ENCODE data around the gene SNED1.

Gene SNED1

DNA sequence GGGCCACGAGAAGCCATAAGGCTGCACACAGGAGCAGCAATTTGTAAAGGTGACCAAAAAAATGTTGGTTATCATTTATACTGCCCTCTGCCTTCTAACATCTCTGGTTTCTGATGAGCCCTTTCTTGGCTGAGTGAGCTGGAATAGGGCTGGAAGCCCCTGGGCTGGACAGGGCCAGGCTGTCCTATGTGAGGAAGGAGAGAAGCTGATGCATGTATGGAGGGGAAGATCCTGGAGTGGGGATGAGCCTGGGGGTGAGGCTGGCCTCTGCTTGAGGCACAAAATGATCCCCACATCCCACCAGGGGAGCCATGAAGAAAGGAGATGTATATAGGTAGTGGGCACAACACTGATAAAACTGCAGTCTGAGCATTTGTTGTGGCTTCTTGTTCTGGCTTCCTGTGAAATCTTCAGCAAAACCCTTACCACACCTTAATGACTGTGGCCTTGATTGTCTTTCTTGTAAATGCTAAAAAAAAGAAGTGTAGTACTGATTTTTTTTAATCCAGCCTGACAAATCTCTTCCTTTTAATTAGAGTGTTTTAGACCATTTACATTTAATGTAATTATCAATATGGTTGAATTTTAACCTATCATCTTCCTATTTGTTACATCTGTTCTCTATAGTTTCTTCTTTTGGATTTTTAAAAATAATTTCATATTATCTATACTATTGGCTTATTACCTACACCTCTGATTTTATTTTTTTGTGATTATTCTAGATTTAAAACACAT is 5.6 kb downstream of the SNED1 start:
- no peak for DNase-seq

DNA sequence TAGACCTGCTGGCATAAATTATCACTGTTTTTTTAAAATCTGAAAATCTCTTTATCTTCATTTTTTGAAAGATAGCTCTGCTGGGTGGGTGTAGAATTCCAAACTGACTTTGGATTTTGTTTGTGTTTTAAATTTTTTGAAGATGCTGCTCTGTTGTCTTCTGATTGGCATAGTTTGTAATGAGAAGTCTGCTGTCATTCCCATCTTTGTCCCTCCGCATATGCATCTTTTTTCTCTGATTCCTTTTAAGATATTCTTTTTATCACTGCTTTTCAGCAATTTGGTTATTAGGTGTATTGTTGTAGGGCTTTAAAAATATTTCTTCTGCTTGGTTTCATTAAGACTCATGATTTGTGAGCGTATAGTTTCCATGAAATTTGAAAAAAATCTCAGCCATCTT is 7.2 kb downstream of the SNED1 start:
- no peak for DNase-seq

DNA sequence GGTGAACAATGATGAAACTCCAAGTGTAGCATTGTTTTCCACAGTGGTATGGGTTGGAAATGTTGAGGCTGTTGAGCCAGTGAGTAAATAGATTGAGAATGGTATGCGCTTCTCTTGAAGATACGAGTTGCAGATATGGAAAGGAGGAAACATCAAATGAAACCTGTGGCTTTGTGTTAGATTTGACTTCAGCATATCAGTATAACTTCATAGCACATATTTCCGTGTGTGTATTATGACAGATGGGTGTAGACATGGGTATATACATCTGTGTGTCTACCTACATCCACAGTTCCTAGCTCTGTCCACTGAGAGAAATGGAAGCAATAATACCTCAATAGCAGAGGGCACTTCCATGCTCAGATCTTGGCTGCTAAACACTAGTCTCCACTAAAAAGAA is 8.0 kb downstream of the SNED1 start:
- DNase-seq = no peak

DNA sequence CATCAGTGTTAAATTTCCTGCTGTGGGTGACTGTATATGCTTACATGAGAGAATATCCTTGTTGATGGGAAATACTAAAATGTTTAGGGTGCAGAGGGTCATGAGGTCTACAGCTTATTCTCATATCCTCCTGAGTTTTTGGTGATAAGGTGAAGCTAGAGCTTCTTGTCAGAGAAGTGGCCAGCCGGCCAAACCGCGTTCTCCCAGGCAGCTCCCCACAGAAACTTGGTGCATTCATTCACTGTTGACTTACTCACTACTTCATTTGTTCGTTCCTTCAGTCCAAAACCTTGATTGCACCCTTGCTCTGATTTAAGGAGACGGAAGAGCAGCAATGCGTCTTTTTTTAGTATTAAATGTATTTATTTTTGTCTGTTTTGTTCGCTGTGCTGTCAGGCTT is 8.7 kb downstream of the SNED1 start:
- no peak for DNase-seq

DNA sequence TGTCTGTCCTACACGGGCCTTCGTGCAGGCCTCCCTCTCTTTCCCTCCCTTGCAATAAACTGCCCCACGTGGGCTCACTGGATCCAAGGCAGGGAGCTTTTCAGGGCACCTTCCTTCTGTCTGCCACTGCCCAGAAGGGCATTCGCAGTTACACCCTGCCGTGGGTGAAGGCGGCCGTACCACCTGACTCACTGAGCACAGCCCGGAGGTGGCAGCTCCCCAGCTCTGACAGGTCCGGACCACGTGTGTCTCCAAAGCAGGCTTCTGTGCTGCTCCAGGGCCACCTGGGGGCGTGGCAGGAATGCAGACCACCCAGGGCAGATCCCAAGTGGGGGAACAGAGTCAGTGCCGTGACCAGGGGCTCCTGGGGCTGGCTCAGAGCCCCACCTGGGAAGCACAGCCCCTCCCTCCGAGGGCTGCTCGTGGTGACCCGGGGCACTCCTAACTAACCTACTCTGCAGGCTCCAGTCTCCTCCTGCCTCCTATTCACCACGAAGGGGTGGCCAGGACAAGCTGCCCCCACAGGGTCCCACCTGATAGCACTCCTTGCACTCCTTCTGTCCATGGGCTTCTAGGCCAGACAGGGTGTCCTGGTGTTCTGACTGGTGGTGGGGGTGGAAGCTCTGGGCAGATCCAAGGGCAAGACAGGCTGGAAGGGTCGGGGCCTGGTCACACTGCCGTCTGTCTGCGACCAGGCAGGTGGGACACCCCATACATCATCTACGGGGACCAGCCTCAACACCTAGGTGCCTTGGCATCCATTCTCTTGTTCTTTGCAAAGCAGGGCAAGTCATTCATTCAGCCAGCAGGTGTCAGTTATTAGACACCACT is 9.7 kb downstream of the SNED1 start:
- DNase-seq = no peak

DNA sequence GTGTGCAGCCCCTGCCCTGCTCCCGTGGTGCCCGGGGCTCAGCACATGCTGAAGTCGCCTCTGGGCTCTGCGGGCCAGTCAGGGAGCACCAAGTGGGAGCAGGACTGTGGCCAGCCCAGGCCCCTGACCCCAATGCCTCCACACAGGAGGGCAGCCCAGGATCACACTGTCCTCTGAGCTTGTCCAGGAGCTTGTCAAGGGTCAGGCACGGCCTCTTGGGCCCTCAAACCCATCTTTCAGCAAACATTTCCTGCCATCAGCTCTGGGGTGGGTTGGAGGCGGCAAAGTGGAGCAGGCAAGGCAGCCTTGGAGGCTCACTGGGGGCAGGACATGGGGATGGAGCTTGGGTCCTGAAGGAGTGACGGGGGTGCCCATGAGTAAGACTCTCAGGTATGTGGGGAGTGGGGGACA is 10.3 kb downstream of the SNED1 start:
- DNase-seq = no peak

DNA sequence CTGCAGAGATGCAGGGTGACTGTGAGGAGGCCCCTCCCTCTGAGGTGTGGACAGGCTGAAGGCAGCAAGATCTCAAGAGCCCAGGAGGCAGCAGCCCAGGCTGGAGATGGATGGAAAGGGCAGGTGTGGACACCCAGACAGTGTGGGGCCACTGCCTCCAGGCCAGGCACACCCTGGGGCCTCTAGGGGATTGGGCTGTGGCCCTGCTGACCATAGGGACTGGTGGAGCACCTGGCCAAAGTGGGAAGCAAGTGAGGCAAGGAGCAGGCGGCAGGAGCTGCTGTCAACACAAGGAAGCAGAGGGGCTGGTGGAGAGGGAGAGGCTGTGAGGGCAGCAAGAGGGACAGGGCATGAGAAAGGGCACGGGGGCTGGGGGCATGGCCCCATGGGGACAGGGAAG is 10.8 kb downstream of the SNED1 start:
- no peak for DNase-seq

DNA sequence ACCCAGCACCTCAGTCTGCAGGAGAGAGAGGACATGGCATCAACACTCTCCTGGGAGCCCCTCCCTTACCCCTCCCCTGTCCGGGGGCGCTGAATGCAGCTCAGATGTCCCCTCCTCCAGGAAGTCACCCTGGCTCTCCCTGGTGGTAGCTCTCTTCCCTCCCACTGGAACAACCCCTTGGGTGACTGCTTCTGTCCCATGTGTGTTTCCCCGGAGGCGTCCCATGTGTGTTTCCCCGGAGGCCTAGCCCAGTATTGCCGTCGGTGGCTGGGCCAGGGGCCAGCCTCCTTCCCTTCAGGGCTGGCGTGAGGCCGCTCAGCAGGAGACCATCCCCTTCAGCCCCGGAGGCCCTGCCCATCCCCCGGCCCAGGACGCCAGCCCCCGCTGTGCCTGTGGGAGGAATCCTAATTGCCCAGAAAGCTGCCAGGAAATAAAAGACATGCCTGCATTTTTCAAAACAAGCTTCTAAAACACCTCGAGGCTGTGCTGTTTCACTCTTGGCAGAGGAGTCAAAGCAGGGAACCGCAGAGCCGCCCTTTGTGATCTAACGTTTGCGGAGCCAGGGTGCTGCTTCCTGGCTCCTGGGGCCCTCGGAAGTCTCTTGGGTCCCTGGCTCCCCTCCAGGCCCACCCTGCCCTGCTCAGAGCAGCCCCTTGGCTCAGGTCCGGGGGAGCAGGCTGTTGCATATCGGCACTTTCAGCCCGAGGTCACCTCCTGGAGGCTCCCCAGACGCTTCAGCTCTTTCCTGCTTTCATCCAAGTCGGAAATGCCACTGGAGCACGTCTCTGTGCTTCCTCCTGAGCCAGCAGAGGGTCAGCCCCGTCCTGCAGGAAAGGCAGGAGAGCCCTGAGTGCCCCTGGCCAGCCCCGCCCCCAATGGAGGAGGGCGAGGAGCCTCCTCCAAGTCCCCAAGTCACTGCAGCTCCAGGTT is 11.4 kb downstream of the SNED1 start:
- peak in 18 of 58 donors; percentile 27 to 71 (median 46) for DNase-seq

DNA sequence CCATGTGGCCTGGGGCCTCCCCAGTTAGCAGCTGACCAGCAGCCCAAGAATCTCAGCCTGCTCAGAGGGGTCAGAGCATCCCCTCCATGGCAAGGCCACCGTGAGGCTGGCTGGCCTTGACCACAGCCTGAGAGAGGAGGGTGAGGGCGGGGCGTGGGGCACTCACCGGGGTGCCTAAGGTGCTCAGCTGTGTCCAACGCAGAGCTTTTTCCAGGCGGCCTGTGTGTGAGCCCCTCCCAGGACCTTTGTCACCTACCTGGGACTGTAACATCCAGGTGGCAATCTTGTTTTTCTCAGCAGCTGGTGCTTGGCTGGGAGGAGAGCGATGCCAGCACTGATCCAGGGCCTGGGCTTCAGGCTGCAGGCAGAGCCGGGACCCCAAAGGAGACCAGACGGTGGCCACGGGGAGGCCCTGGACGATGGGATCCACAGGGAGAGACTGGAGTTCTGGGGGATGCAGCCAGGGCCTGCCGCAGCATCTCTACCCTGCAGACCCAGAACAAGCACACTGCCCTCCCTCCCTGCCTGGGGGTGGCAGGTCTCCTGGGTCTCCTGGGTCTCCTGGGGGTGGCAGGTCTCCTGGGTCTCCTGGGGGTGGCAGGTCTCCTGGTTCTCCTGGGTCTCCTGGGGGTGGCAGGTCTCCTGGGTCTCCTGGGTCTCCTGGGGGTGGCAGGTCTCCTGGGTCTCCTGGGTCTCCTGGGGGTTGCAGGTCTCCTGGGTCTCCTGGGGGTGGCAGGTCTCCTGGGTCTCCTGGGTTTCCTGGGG is 12.3 kb downstream of the SNED1 start:
- DNase-seq = no peak

DNA sequence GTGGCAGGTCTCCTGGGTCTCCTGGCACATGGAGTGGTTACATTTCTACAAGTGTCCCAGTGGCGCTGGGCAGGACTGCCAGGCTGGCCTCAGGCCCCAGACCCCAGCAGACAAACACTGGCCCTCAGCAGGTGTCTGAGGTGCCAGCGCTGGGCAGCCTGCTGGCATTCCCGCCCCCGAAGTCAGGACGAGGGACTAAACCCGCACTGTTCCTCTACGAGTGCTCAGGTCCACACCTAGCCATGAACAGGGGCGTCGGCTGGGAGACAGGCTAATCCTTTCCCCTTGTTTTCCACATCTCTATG is 12.8 kb downstream of the SNED1 start:
- DNase-seq = no peak

DNA sequence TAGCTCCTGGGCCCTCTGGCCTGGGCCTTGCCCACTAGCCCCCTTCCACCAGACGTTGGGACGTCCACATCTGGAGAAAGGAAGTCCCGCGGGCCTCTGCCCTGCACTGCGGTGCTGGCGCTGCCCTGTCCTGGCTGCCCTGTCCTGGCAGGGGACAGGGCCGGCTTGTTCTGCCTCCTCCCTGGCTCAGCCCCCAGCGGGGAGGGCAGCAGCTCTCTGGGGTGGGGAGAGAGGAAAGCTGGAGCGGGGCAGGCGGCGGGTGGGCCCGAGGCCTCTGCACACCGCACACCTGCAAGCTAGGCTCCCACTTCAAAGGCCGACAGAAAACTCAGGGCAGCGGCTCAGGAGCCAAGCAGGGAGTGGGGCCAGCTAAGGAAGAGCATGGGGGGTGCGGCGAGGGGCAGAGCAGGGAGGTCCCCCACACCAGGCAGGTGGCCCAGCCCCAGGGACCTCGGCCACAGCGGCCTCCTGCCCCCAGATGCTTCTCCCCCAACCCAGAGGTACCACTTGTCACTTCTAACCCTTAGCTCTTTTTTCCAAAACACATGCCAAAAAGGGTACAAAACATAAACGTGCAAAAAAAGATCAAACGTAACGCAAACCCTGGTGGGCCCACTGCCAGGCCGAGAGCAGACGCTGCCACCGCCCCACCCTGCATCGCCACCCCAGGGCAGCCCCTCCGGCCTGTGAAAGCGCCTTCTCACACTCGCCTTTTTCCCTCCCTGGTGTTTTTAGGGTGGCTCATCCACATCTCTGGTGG is 13.5 kb downstream of the SNED1 start:
- peak in 1 of 58 donors; percentile 19 for DNase-seq

DNA sequence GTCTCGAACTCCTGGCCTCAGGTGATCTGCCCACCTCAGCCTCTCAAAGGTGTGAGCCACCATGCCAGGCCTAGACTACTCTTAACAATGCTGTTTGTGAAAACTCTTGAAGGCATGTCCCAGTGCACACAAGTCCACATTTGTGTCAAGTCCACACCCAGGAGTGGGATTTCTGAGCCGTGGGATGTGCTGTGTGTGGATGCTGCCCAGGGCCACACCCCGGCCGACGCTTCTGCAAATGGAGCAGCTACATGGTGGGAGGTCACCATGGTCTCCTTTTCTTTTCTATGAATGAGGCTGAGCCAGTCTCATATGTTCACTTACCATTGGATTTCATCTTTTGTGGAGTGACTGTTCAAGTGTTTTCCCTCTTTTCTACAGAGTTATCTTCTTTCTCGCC is 15.8 kb downstream of the SNED1 start:
- DNase-seq = no peak

DNA sequence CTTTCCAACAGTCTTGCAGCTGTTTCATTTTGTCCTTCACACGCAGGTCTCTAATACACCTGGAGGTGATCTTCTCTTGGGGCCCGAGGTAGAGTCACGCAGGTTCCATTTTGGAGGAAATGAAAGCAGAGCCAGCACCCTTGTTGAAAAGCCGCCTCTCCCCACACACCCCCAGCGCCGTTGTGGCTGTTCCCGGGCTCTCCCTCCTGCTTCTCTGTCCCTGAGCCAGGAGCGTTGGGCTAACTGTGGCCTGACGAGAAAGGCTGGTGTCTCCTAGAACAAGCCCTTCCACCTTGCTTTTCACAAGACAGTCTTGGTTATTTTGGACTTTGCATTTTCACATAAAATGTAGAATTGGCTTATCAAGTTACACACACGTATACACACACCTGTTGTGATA is 16.3 kb downstream of the SNED1 start:
- DNase-seq = no peak

DNA sequence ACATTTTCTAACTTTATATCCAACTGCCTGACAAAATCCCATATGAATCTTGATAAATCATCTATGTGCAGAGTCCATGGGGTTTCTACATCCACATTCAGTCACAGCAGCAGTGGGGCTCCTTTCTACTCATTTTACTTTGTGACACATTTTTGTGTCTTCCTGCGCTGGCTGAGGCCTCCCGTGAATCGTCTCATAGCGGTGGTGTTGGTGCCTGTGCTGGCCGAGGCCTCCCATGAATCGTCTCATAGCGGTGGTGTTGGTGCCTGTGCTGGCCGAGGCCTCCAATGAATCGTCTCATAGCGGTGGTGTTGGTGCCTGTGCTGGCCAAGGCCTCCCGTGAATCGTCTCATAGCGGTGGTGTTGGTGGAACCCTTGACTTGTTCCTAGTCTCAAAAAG is 17.0 kb downstream of the SNED1 start:
- DNase-seq = no peak

DNA sequence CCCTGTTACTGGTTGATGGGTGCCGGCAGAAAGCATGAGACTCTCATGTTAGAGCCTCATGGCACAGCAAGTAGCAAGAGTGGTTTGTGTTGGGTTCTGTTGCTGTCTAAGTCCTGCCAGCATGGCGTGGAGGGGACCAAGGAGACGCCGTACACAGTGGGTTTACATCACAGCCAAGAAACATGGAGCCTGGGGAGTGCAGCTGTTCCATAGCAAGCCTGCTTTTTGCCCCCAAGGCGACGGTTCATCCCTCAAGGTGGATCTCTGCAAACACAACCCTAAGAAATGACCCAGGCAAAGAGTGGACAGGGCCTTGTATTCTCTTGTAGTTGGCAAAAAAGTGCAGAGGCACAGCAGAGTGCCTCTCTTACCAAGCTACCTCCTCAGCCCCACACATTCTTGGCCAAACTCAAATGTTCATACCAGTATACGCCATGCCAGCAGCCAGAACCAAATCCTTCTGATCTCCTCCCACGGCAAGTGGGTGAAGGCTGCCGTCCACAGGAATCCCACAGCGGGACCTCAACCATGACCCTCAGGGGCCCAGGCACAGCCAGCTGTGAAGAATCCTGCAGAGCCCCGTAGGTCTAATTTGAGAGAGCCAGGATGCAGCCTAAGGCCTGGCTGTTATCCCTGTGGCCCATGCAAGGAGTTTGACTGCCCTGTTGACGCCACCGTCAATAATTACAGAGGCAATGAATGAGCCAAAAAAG is 19.0 kb downstream of the SNED1 start:
- DNase-seq = no peak

DNA sequence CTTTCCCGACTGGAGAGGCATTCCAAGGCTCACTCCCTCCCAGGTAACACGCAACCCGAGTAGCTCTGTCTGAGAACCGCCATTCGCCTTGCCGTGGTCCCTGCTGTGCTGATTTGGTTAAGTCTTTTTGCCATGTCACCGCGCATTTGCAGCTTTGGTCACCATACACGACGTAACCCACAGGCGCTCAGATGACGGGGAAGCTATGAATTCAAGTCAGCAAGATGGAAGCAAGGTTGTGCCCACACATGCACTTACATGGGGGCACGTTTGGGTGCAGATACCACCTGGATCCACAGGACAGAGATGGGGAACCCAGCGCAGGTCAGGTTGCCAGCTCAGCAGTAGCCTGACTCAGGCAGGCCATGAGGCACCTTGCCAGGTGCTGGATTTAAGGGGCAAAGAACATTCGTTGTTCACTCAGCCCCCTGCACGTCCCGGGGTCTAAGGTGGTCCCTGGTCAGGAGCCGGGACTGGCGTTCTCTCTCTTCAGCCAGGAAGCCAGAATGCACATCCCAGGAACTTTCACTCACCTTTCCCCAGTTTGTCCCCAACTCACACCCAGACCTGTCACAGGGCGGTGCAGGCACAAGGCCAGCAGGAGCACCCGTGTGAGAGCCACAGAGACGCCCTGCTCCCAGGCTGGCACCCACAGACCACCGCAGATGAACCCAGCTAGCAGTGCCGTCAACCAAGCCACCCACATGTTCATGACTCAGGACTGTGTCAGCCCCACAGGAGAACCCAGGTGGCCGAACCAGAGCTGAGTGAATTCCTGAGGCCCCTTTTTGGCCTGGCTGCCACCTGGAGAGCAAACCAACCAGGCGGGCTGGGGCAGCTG is 19.9 kb downstream of the SNED1 start:
- no peak for DNase-seq

DNA sequence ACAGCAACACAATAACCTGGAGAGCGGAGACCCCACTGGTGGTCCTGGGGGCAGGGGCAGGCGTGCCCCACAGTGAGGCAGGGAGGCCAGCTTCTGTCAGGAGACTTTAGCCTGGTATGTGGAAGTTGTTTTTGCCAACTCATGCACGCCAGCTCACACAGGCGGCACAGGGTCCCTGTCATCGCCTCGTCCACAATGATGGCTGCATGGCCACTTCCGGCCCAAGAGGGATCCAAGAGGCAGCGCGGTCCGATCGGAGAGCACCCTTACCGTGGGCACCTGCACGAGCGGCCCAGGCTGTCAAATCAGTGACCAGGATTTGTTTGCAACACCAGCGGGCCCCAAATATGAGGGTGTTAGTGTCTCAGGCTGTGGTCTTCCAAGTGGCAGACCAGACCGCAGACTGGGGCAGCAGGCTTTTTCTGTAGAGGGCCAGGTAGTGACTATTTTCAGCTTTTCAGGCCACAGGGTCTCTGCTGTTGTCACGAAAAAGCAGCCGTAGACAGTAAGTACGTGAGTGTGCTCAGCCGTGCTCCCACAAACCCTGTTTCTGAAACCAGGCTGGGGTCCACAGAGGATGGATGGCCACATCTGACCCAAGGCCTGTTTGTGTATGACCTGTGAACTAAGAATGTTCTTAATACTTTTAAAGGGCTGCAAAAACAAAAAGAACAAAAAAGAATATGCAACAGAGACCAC is 21.2 kb downstream of the SNED1 start:
- no peak for DNase-seq

DNA sequence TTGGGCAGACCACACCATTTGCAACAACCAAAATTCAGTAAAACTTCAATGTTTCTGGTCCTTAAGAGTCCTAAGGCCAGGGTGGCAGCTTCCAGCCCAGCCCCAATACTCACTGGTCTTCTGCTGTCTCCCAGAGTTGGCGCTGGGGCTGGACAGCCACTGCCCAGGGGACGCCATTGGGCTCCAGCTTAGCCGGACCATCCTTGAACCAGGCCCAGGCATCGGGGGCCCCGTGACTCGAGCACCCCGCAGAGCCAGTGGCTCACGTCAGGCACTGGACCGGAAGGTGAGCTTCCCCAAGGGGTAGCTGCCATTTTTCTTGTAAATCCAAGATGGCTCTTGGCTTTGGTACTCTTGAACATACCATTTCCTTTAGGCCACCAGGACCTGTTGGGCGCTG is 21.8 kb downstream of the SNED1 start:
- no peak for DNase-seq
